Gastroesophageal sphincter (tissue), 3 donors: ENCODE data around the gene FHIP2A.
A peak's percentile ranks its signal among the peaks of the same experiment; 100 is the strongest.
"Not testable (repeated sequence)": the region's sequence is repeated elsewhere in the genome, so short reads cannot be mapped to it uniquely, and the experiment has no call there.

ENCODE experiments used
- POLR2A ChIP-seq, 2 donors: fragments of 450-650 bp; IDR thresholded peaks; one replicate each; pipeline ENCODE4 v1.6.1; 2017; ENCODE audit warnings: antibody characterized with exemption in 2 of 2, mild to moderate bottlenecking in 2 of 2, moderate library complexity in 1 of 2
- POLR2AphosphoS5 ChIP-seq: sonication (generic); formaldehyde crosslinking; IDR thresholded peaks from one replicate; pipeline ENCODE4 v1.6.1; 2017; ENCODE audit warnings: antibody characterized with exemption
- TF ChIP-seq, protein P1 (sequence below), 4 experiments: fragments of 200-600 bp in 2 of 4; fragments of 450-650 bp in 2 of 4; sonication (generic) in 1 of 4; IDR thresholded peaks; one replicate each; pipeline ENCODE4 v1.5.1; 2017 to 2019; ENCODE audit warnings: antibody characterized with exemption in 4 of 4, mild to moderate bottlenecking in 2 of 4, moderate library complexity in 2 of 4

DNA sequence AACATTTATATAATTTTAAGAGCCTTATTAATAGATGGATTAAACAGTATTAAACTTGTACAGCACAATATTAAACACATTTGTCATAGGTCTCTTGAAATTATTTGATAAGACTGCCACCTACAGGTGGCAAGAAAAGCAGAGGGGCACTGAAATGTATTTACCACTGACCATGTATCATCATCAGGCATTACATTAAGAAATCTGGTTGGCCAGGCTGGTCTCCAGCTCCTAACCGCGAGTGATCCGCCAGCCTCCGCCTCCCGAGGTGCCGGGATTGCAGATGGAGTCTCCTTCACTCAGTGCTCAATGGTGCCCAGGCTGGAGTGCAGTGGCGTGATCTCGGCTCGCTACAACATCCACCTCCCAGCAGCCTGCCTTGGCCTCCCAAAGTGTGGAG, 35.1 kb upstream of the FHIP2A start:
- not testable (repeated sequence) for TF ChIP-seq POLR2A (IDR thresholded peaks at IDR 0.05); POLR2AphosphoS5
- TF ChIP-seq, protein P1, sequence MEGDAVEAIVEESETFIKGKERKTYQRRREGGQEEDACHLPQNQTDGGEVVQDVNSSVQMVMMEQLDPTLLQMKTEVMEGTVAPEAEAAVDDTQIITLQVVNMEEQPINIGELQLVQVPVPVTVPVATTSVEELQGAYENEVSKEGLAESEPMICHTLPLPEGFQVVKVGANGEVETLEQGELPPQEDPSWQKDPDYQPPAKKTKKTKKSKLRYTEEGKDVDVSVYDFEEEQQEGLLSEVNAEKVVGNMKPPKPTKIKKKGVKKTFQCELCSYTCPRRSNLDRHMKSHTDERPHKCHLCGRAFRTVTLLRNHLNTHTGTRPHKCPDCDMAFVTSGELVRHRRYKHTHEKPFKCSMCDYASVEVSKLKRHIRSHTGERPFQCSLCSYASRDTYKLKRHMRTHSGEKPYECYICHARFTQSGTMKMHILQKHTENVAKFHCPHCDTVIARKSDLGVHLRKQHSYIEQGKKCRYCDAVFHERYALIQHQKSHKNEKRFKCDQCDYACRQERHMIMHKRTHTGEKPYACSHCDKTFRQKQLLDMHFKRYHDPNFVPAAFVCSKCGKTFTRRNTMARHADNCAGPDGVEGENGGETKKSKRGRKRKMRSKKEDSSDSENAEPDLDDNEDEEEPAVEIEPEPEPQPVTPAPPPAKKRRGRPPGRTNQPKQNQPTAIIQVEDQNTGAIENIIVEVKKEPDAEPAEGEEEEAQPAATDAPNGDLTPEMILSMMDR (IDR thresholded peaks at IDR 0.05): peak; percentile 59 to 67 (median 66)
